Measurements from ENCODE around the gene ZBTB21.

The ZBTB21 gene

DNA sequence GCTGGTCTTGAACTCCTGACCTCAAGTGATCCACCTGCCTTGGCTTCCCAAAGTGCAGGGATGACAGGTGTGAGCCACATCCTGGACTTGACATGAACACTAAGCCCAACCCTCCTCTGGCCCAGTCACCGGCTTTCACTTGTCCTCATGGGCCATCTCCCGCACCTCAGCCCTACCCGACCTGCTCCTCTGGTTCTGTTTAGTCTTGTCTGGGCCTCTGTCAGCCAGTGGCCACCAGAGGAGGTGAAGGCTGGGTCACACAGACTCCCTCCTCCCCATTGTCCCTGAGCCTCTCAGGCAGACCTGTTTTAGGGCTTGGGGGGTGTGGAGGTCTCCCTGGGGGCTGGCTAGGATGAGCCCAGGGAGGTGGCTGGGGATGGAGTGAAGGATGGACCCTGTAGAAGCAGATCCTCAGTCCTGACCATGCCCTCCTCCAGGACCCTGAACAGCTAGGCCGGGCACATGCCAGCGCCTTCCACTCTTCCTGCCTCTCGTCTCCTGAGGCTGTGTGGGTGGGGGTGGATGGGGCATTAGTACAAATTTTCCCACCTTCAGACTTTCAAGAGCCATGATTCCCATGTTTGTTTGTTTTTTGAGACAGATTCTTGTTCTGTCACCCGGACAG, 34.8 kb upstream of the ZBTB21 start:
- TF ChIP-seq REST (IDR thresholded peaks at IDR 0.05; ENCODE audit: insufficient read depth in 1 of 2, low read depth in 2 of 2, low read length in 2 of 2), result no peak
- no peak for TF ChIP-seq POLR2AphosphoS5 (IDR thresholded peaks at IDR 0.05; ENCODE audit: low read depth, low read length)
- TF ChIP-seq TAF1 (IDR thresholded peaks at IDR 0.05; ENCODE audit: borderline replicate concordance, insufficient read depth, low read length), result no peak
- no peak for TF ChIP-seq SIN3A (IDR thresholded peaks at IDR 0.05; ENCODE audit: borderline replicate concordance, insufficient read depth, low read length)
- no peak for TF ChIP-seq FOXP2 (optimal IDR thresholded peaks at IDR 0.05; ENCODE audit: borderline replicate concordance, extremely low read depth, extremely low read length, insufficient read depth)

GRCh38 chr21:42043961-42044360, 33.8 kb upstream of the ZBTB21 start:
- TF ChIP-seq POLR2AphosphoS5 (IDR thresholded peaks at IDR 0.05; ENCODE audit: low read depth, low read length), result no peak

GRCh38 chr21:42043201-42043895, 33.2 kb upstream of the ZBTB21 start:
- TF ChIP-seq SIN3A (IDR thresholded peaks at IDR 0.05; ENCODE audit: borderline replicate concordance, insufficient read depth, low read length) (no peak), REST (IDR thresholded peaks at IDR 0.05; ENCODE audit: insufficient read depth in 1 of 2, low read depth in 2 of 2, low read length in 2 of 2) (no peak), TAF1 (IDR thresholded peaks at IDR 0.05; ENCODE audit: borderline replicate concordance, insufficient read depth, low read length) (no peak), POLR2AphosphoS5 (IDR thresholded peaks at IDR 0.05; ENCODE audit: low read depth, low read length) (no peak), FOXP2 (optimal IDR thresholded peaks at IDR 0.05; ENCODE audit: borderline replicate concordance, extremely low read depth, extremely low read length, insufficient read depth) (no peak)

DNA sequence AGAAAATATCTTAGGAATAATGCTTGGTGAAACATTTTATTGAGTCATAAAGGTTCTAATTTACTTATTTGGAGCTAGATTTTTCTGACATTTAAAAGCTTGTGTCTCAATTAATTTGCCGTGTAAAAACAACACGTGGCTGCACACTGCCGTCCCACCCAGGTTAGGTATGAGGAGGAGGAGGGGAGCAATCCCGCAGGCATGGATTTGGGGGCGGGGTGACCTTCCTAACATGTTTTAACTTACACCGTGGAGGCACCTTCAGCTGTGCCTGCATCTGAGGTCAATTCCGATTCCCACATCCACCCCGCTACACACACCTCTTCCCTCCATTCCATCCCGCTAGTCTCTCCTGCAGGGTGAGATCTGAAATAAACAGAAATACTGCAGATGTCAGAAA, 32.5 kb upstream of the ZBTB21 start:
- no peak for TF ChIP-seq POLR2AphosphoS5 (IDR thresholded peaks at IDR 0.05; ENCODE audit: low read depth, low read length)
- TF ChIP-seq SIN3A (IDR thresholded peaks at IDR 0.05; ENCODE audit: borderline replicate concordance, insufficient read depth, low read length), result no peak
- TF ChIP-seq TAF1 (IDR thresholded peaks at IDR 0.05; ENCODE audit: borderline replicate concordance, insufficient read depth, low read length), result no peak
- no peak for TF ChIP-seq REST (IDR thresholded peaks at IDR 0.05; ENCODE audit: insufficient read depth in 1 of 2, low read depth in 2 of 2, low read length in 2 of 2)
- TF ChIP-seq FOXP2 (optimal IDR thresholded peaks at IDR 0.05; ENCODE audit: borderline replicate concordance, extremely low read depth, extremely low read length, insufficient read depth), result no peak

GRCh38 chr21:42041711-42042110, 31.6 kb upstream of the ZBTB21 start:
- TF ChIP-seq FOXP2 (optimal IDR thresholded peaks at IDR 0.05; ENCODE audit: borderline replicate concordance, extremely low read depth, extremely low read length, insufficient read depth) (no peak), SIN3A (IDR thresholded peaks at IDR 0.05; ENCODE audit: borderline replicate concordance, insufficient read depth, low read length) (no peak), TAF1 (IDR thresholded peaks at IDR 0.05; ENCODE audit: borderline replicate concordance, insufficient read depth, low read length) (no peak), REST (IDR thresholded peaks at IDR 0.05; ENCODE audit: insufficient read depth in 1 of 2, low read depth in 2 of 2, low read length in 2 of 2) (no peak), POLR2AphosphoS5 (IDR thresholded peaks at IDR 0.05; ENCODE audit: low read depth, low read length) (no peak)

Measured in PFSK-1 (cell line).